HepG2 (cell line): ENCODE results near the gene SGCD. TPM values are rescaled to one million over a fixed set of nuclear protein-coding genes. Genes with fewer than 3 reads are reported as not detected.

Experiments used
- ATAC-seq: fragments of 200-7000 bp; cut with Tn5 transposase; 3 replicates; pipeline ENCODE4 v1.9.1; 2020; ENCODE audit warnings: mild to moderate bottlenecking, moderate library complexity
- BruUV-seq: library from RNA; stranded (reverse); fragments of 400-500 nt; replicated peaks from 2 replicates; lab custom pipeline; 2021; lab: Mats Ljungman, UMichigan
- CTCF ChIA-PET: fragments of 300-600 bp; formaldehyde crosslinking; extraction: SDS; loops from one replicate; lab custom pipeline; 2021; ENCODE audit warnings: low total read pairs, inconsistent platforms, low intra/inter-chr PET ratio; lab: Yijun Ruan, JAX
- POLR2A ChIA-PET: fragments of 350-600 bp; sonication (Branson Sonifier 250); formaldehyde crosslinking; loops from one replicate; lab custom pipeline; 2020; ENCODE audit warnings: antibody characterized with exemption, inconsistent platforms; lab: Yijun Ruan, JAX
- DNase-seq: peaks from one replicate; pipeline ENCODE4 v3.0.0-alpha.2; 2015; ENCODE audit warnings: low spot score
- FAIRE-seq: peaks from 3 replicates; lab custom pipeline; 2011; peaks lifted over from hg19 to GRCh38; lab: Jason Lieb, UNC
- H2AFZ ChIP-seq: one replicate; pipeline ENCODE4 v1.6.1; 2011; ENCODE audit warnings: low read length, inconsistent platforms
- H3K27ac ChIP-seq: fragments of 300-600 bp; 3 replicates; pipeline ENCODE4 v1.8.0; 2011; ENCODE audit warnings: mixed run types, mild to moderate bottlenecking, mixed read lengths, low read length, inconsistent platforms; ENCODE audit not compliant: insufficient read depth; ENCODE audit errors: extremely low read length
- H3K27me3 ChIP-seq, 2 experiments: fragments of 200-600 bp in 1 of 2; 2 replicates in 1 of 2; 3 replicates in 1 of 2; pipeline versions ENCODE4 v1.6.0 to v1.8.0; 2011; ENCODE audit warnings: low read length in 2 of 2, mild to moderate bottlenecking in 2 of 2, moderate library complexity in 2 of 2, inconsistent platforms in 1 of 2; ENCODE audit not compliant: insufficient read depth in 2 of 2, control insufficient read depth in 1 of 2
- H3K36me3 ChIP-seq, 2 experiments: fragments of 200-600 bp in 1 of 2; replicated peaks in 1 of 2; 2 replicates in 1 of 2; 3 replicates in 1 of 2; pipeline versions ENCODE4 v1.5.1 to v1.8.0; 2011; ENCODE audit warnings: low read length in 2 of 2, inconsistent platforms in 1 of 2; ENCODE audit not compliant: insufficient read depth in 2 of 2, control insufficient read depth in 1 of 2
- H3K4me1 ChIP-seq: 2 replicates; pipeline ENCODE4 v1.5.1; 2012; ENCODE audit warnings: low read length, inconsistent platforms; ENCODE audit not compliant: insufficient read depth
- H3K4me2 ChIP-seq: 2 replicates; pipeline ENCODE4 v1.6.0; 2011; ENCODE audit warnings: low read depth, low read length, inconsistent platforms
- H3K4me3 ChIP-seq, 3 experiments: fragments of 200-600 bp in 1 of 3; sonication (generic), shearing (Covaris generic) in 1 of 3; replicated peaks in 1 of 3; 2 replicates each; pipeline ENCODE4 v1.5.1; 2011 to 2016; ENCODE audit warnings: low read length in 3 of 3, inconsistent platforms in 2 of 3, low read depth in 2 of 3, mild to moderate bottlenecking in 2 of 3, control low read depth in 1 of 3, mixed read lengths in 1 of 3; ENCODE audit not compliant: insufficient read depth in 1 of 3
- H3K79me2 ChIP-seq: one replicate; pipeline ENCODE4 v1.6.1; 2011; ENCODE audit warnings: low read length, inconsistent platforms; ENCODE audit not compliant: insufficient read depth
- H3K9ac ChIP-seq: 2 replicates; pipeline ENCODE4 v1.6.0; 2011; ENCODE audit warnings: mild to moderate bottlenecking, low read depth, low read length, inconsistent platforms; ENCODE audit not compliant: insufficient read depth
- H3K9me3 ChIP-seq: 2 replicates; pipeline ENCODE4 v1.5.1; 2012; ENCODE audit warnings: mild to moderate bottlenecking, low read length
- H4K20me1 ChIP-seq: 2 replicates; pipeline ENCODE4 v1.6.0; 2011; ENCODE audit warnings: inconsistent platforms, mild to moderate bottlenecking, low read length, moderate library complexity; ENCODE audit not compliant: insufficient read depth
- ATF4 ChIP-seq, 2 experiments: fragments of 450-650 bp in 1 of 2; sonication (generic) in 1 of 2; formaldehyde crosslinking; IDR thresholded peaks; 2 replicates each; pipeline versions ENCODE4 v1.5.0 to v1.8.0; 2020 to 2022; ENCODE audit warnings: mild to moderate bottlenecking in 1 of 2, missing genetic modification reagents in 1 of 2
- FOXJ3 ChIP-seq: sonication (generic); formaldehyde crosslinking; IDR thresholded peaks from 2 replicates; pipeline ENCODE4 v1.4.0; 2020; ENCODE audit warnings: missing genetic modification reagents, mild to moderate bottlenecking, borderline replicate concordance
- IRX3 ChIP-seq: sonication (generic); formaldehyde crosslinking; IDR thresholded peaks from 2 replicates; pipeline ENCODE4 v1.8.1; 2023; ENCODE audit warnings: mild to moderate bottlenecking, low read depth, missing genetic modification reagents, borderline replicate concordance
- PPARG ChIP-seq: conservative IDR thresholded peaks from 2 replicates; pipeline ENCODE4 v1.6.1; 2016; ENCODE audit warnings: missing biosample characterization, missing genetic modification reagents
- SRSF9 ChIP-seq: fragments of 200-400 bp; formaldehyde crosslinking; IDR thresholded peaks from 2 replicates; pipeline ENCODE4 v1.6.1; 2018; ENCODE audit warnings: borderline replicate concordance, mild to moderate bottlenecking, low read depth, low read length; ENCODE audit not compliant: insufficient read depth, poor library complexity, severe bottlenecking
- YY1 ChIP-seq: IDR thresholded peaks from 2 replicates; pipeline ENCODE4 v1.6.1; 2011; ENCODE audit warnings: low read length, low read depth, moderate library complexity, mild to moderate bottlenecking; ENCODE audit not compliant: insufficient read depth, insufficient replicate concordance
- ZFP37 ChIP-seq: sonication (generic); formaldehyde crosslinking; IDR thresholded peaks from 2 replicates; pipeline ENCODE4 v1.4.0; 2020; ENCODE audit warnings: missing genetic modification reagents, borderline replicate concordance
- ZMYM2 ChIP-seq: sonication (generic); formaldehyde crosslinking; IDR thresholded peaks from 2 replicates; pipeline ENCODE4 v1.8.0; 2022; ENCODE audit warnings: mild to moderate bottlenecking, missing genetic modification reagents
- ZNF12 ChIP-seq: sonication (generic); formaldehyde crosslinking; IDR thresholded peaks from 2 replicates; pipeline ENCODE4 v1.5.0; 2020; ENCODE audit warnings: missing genetic modification reagents
- ZNF20 ChIP-seq: sonication (generic); formaldehyde crosslinking; IDR thresholded peaks from 2 replicates; pipeline ENCODE4 v1.4.0; 2020; ENCODE audit warnings: mild to moderate bottlenecking, moderate library complexity, missing genetic modification reagents
- ZNF251 ChIP-seq: sonication (generic); formaldehyde crosslinking; IDR thresholded peaks from 2 replicates; pipeline ENCODE4 v1.9.0; 2021; ENCODE audit warnings: mild to moderate bottlenecking, missing genetic modification reagents
- ZSCAN21 ChIP-seq: sonication (generic); formaldehyde crosslinking; IDR thresholded peaks from 2 replicates; pipeline ENCODE4 v1.8.0; 2022; ENCODE audit warnings: mild to moderate bottlenecking, missing genetic modification reagents, moderate library complexity, borderline replicate concordance
- WGBS: methylation state at CpG from one replicate; pipeline ENCODE4 v1.1.6; 2017; ENCODE audit warnings: low lambda C conversion rate; 5-methylcytosine and 5-hydroxymethylcytosine counted together
- in situ Hi-C: cut with HindIII; loops from 2 replicates; pipeline ENCODE4 v1.10.0; 2017; ENCODE audit warnings: low pct_unique_long_range_greater_than_20kb; ENCODE audit not compliant: extremely low pct_ligation_motif_present
- intact Hi-C: fragments of 100-400 bp; cut with micrococcal nuclease; formaldehyde crosslinking; loops from one replicate; pipeline ENCODE4 v1.10.0; 2022; ENCODE audit not compliant: unreplicated experiment
- polyA plus RNA-seq, 8 experiments: library from polyadenylated mRNA; depleted of rRNA in 3 of 8; stranded (reverse) in 7 of 8; unstranded in 1 of 8; fragments of >200 nt; fragmentation: Illumina TruSeq in 4 of 8; extraction: Trizol in 4 of 8; gene quantifications; 2 replicates each; pipeline versions ENCODE4 v1.2.1 to v1.2.3, GENCODE V29; 2011 to 2016; ENCODE audit warnings: low read depth in 4 of 8, missing spikeins in 1 of 8, mixed read lengths in 1 of 8; ENCODE audit not compliant: insufficient read depth in 1 of 8
- total RNA-seq, 5 experiments: library from RNA; depleted of rRNA; stranded (reverse); fragments of >200 nt; fragmentation: Illumina TruSeq; extraction: Trizol; gene quantifications; 2 replicates each; pipeline ENCODE4 v1.2.3, GENCODE V29; 2016; ENCODE audit warnings: low read depth in 1 of 5

Gene SGCD
- total and polyA plus RNA-seq, 2 of the 13 experiments (the other 11 are each of a cell fraction or from before 2014, with no cell fraction given): not detected

GRCh38 chr5:156529892-156530291 is 202.9 kb downstream of the SGCD start (continued):
- TF ChIP-seq SRSF9 (no peak), ZNF12 (CRISPR knock-in tag) (no peak), YY1 (no peak), ZNF20 (CRISPR knock-in tag) (no peak), ZFP37 (CRISPR knock-in tag) (no peak), IRX3 (CRISPR knock-in tag) (no peak), FOXJ3 (CRISPR knock-in tag) (no peak), PPARG (CRISPR knock-in tag) (no peak), ZNF251 (no peak), ZMYM2 (CRISPR knock-in tag) (no peak), ZSCAN21 (CRISPR knock-in tag) (no peak)
- TF ChIP-seq, all 625 proteins: peak for 0

GRCh38 chr5:156531199-156531598 is 204.2 kb downstream of the SGCD start:
- Histone ChIP-seq H3K27ac (no peak overlapping the region), H2AFZ (no peak overlapping the region), H3K4me2 (no peak overlapping the region), H3K36me3 (no peaks in the 10 kb centered on the region), H4K20me1 (no peaks in the 10 kb centered on the region), H3K79me2 (no peaks in the 10 kb centered on the region), H3K9ac (no peak overlapping the region), H3K4me1 (no peaks in the 10 kb centered on the region), H3K9me3 (no peaks in the 10 kb centered on the region), H3K4me3 (no peak overlapping the region), H3K27me3 (no peaks in the 10 kb centered on the region; a peak in 1 of 5 replicates)
- no TSS peak for BruUV-seq
- no peak for TF ChIP-seq ATF4 (CRISPR knock-in tag; IDR thresholded peaks at IDR 0.05)
- DNase-seq: no peak
- WGBS: 0% methylated on average over 2 of the region's 2 CpGs
- intact Hi-C loops: no loop called here
- ATAC-seq: no peak
- ChIA-PET POLR2A (no interaction called here), CTCF (no interaction called here)
- in situ Hi-C loops: no loop called here
- FAIRE-seq: no peak
